ENCODE data around the gene EEF2KMT. TPM values are rescaled to one million over a fixed set of nuclear protein-coding genes. Genes with fewer than 3 reads are reported as not detected.
"Not testable (repeated sequence)": the region's sequence is repeated elsewhere in the genome, so short reads cannot be mapped to it uniquely, and the experiment has no call there.

Gene EEF2KMT, protein sequence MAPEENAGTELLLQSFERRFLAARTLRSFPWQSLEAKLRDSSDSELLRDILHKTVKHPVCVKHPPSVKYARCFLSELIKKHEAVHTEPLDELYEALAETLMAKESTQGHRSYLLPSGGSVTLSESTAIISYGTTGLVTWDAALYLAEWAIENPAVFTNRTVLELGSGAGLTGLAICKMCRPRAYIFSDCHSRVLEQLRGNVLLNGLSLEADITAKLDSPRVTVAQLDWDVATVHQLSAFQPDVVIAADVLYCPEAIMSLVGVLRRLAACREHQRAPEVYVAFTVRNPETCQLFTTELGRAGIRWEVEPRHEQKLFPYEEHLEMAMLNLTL
- 23.7 and 25.8 TPM in 2 replicates for total RNA-seq (2014; rRNA removed)
- percentile 45 among the genes with signal in this experiment for Bru-seq, nascent RNA
- BruChase-seq, experiment 1, labeled RNA remaining after a 6-hour chase, result percentile 44 among the genes with signal in this experiment
- BruChase-seq, experiment 2, labeled RNA remaining after a 2-hour chase, result percentile 39 among the genes with signal in this experiment
- long read RNA-seq, transcript EEF2KMT-201 (8 exons, 2,390 nt), result major isoform, 12 of 62 reads
- long read RNA-seq, transcript EEF2KMT-202 (7 exons, 2,268 nt), result minor isoform, 9 of 62 reads
- long read RNA-seq, partial matches to known transcripts, result 5 of 62 reads
- long read RNA-seq, other reads (novel, unspliced or antisense), result 34 of 62 reads

GRCh38 chr16:5097470-5098220 is at the start of gene EEF2KMT:
Gene EEF2KMT, minus strand, starts transcription at chr16:5097795. Its CDS starts 56 bp downstream, at chr16:5097739.
- H3K79me2 ChIP-seq (ENCODE audit: low read length); H3K27me3 ChIP-seq (ENCODE audit: low read length); H3K36me3 ChIP-seq (ENCODE audit: low read depth, low read length); H4K20me1 ChIP-seq (ENCODE audit: low read length); H3K9me3 ChIP-seq (ENCODE audit: low read length); H3F3A ChIP-seq (ENCODE audit: low read length, unreplicated experiment); intact Hi-C loops (cut with micrococcal nuclease); CTCF ChIA-PET; H3K4me1 ChIP-seq (ENCODE audit: insufficient read depth, low read length); H3K9me2 ChIP-seq (replicated peaks; ENCODE audit: low read length); BruUV-seq (replicated peaks): not testable (repeated sequence)
- ATAC-seq (peak; percentile 97), DNase-seq (peak; percentile 93)
- peak within 1 kb of the TSS; percentile 81 for H3K4me2 ChIP-seq (ENCODE audit: low read length)
- H2AFZ ChIP-seq (ENCODE audit: low read length), result peak within 1 kb of the TSS; percentile 63
- H3K27ac ChIP-seq (ENCODE audit: low read length), result peak within 1 kb of the TSS; percentile 16; the same call in 1 of the 2 replicates
- H3K4me3 ChIP-seq (ENCODE audit: low read length), result peak within 1 kb of the TSS; percentile 66
- peak within 1 kb of the TSS; percentile 87 for H3K9ac ChIP-seq (ENCODE audit: low read length)
- POLR2A ChIA-PET (ENCODE audit: unreplicated experiment), result interaction anchor here (0.6 kb wide), 1 partner anchor 24 kb away, joined by 8 read pairs; no protein-coding TSS in a partner anchor

DNA sequence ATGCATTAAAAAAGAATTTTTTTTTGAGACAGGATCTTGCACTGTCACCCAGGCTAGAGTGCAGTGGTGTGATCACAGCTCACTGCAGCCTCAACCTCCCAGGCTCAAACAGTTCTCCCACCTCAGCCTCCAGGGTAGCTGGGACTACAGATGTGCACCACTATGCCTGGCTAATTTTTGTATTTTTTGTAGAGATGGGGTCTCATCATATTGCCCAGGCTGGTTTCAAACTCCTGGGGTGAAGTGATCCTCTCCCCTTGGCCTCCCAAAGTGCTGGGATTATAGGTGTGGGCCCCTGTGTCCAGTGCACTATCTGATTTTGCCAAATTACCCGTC is 47.0 kb upstream of the EEF2KMT start:
- H3K79me2 ChIP-seq (ENCODE audit: low read length); H3K4me3 ChIP-seq (ENCODE audit: low read length); H3K27me3 ChIP-seq (ENCODE audit: low read length); H4K20me1 ChIP-seq (ENCODE audit: low read length); CTCF ChIA-PET; H2AFZ ChIP-seq (ENCODE audit: low read length); H3F3A ChIP-seq (ENCODE audit: low read length, unreplicated experiment); H3K27ac ChIP-seq (ENCODE audit: low read length); H3K9ac ChIP-seq (ENCODE audit: low read length); BruUV-seq (replicated peaks); intact Hi-C loops (cut with micrococcal nuclease); H3K4me2 ChIP-seq (ENCODE audit: low read length); H3K36me3 ChIP-seq (ENCODE audit: low read depth, low read length); H3K9me2 ChIP-seq (replicated peaks; ENCODE audit: low read length); H3K9me3 ChIP-seq (ENCODE audit: low read length); H3K4me1 ChIP-seq (ENCODE audit: insufficient read depth, low read length); DNase-seq; POLR2A ChIA-PET (ENCODE audit: unreplicated experiment); ATAC-seq: not testable (repeated sequence)

GRCh38 chr16:5143761-5144620 is 46.4 kb upstream of the EEF2KMT start:
- ATAC-seq (no peak), DNase-seq (no peak)
- H3K9me3 ChIP-seq (ENCODE audit: low read length), result no peaks in the 10 kb centered on the region
- no peaks in the 10 kb centered on the region for H3K79me2 ChIP-seq (ENCODE audit: low read length)
- ChIA-PET CTCF (no interaction called here), POLR2A (ENCODE audit: unreplicated experiment) (no interaction called here)
- intact Hi-C loops (cut with micrococcal nuclease), result no loop called here
- no peaks in the 10 kb centered on the region for H3F3A ChIP-seq (ENCODE audit: low read length, unreplicated experiment)
- no peak overlapping the region for H3K9ac ChIP-seq (ENCODE audit: low read length)
- no peak overlapping the region for H2AFZ ChIP-seq (ENCODE audit: low read length)
- H3K9me2 ChIP-seq (replicated peaks; ENCODE audit: low read length), result no peaks in the 10 kb centered on the region
- H3K27me3 ChIP-seq (ENCODE audit: low read length), result peaks cover 6% of the 10 kb centered on the region; the same call in 1 of the 2 replicates
- H3K4me2 ChIP-seq (ENCODE audit: low read length), result no peak overlapping the region
- no TSS peak for BruUV-seq (replicated peaks)
- H3K4me1 ChIP-seq (ENCODE audit: insufficient read depth, low read length), result no peaks in the 10 kb centered on the region
- no peak overlapping the region for H3K4me3 ChIP-seq (ENCODE audit: low read length)
- H3K36me3 ChIP-seq (ENCODE audit: low read depth, low read length), result no peaks in the 10 kb centered on the region
- H4K20me1 ChIP-seq (ENCODE audit: low read length), result no peaks in the 10 kb centered on the region
- TF ChIP-seq, protein P1, sequence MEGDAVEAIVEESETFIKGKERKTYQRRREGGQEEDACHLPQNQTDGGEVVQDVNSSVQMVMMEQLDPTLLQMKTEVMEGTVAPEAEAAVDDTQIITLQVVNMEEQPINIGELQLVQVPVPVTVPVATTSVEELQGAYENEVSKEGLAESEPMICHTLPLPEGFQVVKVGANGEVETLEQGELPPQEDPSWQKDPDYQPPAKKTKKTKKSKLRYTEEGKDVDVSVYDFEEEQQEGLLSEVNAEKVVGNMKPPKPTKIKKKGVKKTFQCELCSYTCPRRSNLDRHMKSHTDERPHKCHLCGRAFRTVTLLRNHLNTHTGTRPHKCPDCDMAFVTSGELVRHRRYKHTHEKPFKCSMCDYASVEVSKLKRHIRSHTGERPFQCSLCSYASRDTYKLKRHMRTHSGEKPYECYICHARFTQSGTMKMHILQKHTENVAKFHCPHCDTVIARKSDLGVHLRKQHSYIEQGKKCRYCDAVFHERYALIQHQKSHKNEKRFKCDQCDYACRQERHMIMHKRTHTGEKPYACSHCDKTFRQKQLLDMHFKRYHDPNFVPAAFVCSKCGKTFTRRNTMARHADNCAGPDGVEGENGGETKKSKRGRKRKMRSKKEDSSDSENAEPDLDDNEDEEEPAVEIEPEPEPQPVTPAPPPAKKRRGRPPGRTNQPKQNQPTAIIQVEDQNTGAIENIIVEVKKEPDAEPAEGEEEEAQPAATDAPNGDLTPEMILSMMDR (conservative IDR thresholded peaks at IDR 0.05; ENCODE audit: low read depth, low read length), result no peak
- no peak for TF ChIP-seq EZH2phosphoT487 (IDR thresholded peaks at IDR 0.05; ENCODE audit: borderline replicate concordance, low read length)
- TF ChIP-seq EZH2 (IDR thresholded peaks at IDR 0.05; ENCODE audit: low read length, unreplicated experiment), result no peak
- H3K27ac ChIP-seq (ENCODE audit: low read length), result no peak overlapping the region

DNA sequence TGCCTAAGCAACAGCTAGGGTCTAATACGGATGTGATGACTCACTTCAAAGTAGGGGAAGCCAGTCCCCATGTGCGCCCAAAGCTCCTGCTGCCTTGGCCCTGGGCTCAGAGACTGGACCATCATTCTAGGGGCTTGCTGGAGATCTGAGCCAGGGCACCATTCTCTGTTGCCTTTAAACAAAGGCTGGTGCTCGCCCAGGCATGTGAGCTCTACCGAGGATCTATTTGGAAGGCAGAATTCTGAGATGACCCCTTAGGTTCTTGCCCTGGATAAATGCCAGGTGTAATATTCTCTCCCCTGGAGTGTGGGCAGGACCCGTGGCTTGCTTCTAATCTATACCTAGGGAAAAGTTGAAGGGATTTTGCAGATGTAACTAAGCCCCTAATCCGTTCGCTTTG is 42.6 kb upstream of the EEF2KMT start:
- POLR2A ChIA-PET (ENCODE audit: unreplicated experiment); H4K20me1 ChIP-seq (ENCODE audit: low read length); H3K4me3 ChIP-seq (ENCODE audit: low read length); intact Hi-C loops (cut with micrococcal nuclease); CTCF ChIA-PET; H3K9me3 ChIP-seq (ENCODE audit: low read length); H2AFZ ChIP-seq (ENCODE audit: low read length); DNase-seq; H3F3A ChIP-seq (ENCODE audit: low read length, unreplicated experiment); H3K79me2 ChIP-seq (ENCODE audit: low read length); H3K27me3 ChIP-seq (ENCODE audit: low read length); H3K9ac ChIP-seq (ENCODE audit: low read length); ATAC-seq; H3K4me2 ChIP-seq (ENCODE audit: low read length); H3K4me1 ChIP-seq (ENCODE audit: insufficient read depth, low read length); H3K9me2 ChIP-seq (replicated peaks; ENCODE audit: low read length); BruUV-seq (replicated peaks); H3K36me3 ChIP-seq (ENCODE audit: low read depth, low read length); H3K27ac ChIP-seq (ENCODE audit: low read length): not testable (repeated sequence)
